Stimulated activated CD8-positive, alpha-beta memory T cell treated with anti-CD3 and anti-CD28 coated beads, Interleukin-15, amount 100 ng/mL, for 48 hours (primary cell): ENCODE measurements around the gene CCRL2.
"Not testable (repeated sequence)": the region's sequence is repeated elsewhere in the genome, so short reads cannot be mapped to it uniquely, and the experiment has no call there.

Experiments used
- DNase-seq, 2 donors: peaks; one replicate each; pipeline ENCODE4 v3.0.0-alpha.2; 2020; ENCODE audit warnings: low read depth in 2 of 2

Gene CCRL2

DNA sequence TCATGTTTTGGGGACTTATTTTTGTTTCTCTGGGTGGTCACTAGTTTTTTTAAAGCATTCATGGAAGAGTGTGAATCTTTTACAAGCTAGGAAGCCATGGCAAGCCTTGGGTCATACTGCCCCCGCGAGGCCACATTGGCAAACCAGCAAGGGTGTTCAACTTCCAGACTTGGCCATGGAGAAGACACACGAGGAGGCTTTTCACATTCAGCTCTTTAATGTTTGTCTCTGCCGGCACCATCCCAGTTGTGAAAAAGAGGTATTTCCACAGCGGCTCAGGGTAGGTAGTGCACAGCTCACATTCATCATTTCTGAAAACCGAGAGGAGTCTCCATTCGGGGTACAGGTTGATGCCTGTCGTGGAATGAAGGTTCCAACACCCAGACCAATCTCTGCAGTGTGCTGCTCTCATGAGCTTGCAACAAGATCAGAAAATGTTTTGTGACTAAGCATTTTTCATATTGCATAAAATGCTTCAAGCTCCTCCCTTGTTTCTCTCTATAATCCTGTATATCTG lies 28.6 kb upstream of the CCRL2 start:
- DNase-seq, result peak; percentile 34 to 39

DNA sequence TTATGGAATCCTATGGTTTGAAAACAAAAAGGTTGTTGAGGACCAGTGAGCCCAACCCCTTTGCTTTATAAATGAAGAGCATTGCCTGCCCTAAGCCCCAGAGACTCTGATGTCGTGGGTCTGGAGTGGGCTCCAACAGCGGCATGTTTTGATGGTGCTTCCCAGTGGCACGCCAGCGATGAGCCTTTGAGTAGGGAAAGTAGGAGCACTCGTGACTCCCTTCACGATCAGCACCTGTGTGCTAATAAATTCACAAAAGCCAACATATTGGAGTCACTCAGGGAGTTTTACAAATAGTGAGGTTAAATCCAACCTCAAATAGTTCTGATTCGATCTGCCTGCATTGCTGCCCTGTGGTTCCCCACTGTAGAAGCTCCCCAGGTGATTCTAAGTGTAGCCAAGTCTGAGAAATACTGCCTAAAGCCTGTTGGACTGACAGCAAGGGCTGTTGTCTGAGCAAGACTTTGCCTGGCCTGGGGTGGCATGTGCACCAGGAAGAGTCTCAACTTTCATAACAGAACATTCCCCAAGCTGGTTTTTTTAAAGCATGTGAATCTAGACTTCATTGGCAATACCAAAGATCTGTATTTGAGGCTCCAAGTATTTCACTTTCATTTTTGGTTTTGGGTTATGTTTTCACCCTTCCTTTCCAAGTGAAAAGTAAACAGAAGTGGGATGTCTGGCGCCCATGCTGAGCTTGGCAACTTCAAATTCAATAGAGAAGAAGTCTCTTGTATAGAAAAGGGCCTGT lies 26.4 kb upstream of the CCRL2 start:
- no peak for DNase-seq

DNA sequence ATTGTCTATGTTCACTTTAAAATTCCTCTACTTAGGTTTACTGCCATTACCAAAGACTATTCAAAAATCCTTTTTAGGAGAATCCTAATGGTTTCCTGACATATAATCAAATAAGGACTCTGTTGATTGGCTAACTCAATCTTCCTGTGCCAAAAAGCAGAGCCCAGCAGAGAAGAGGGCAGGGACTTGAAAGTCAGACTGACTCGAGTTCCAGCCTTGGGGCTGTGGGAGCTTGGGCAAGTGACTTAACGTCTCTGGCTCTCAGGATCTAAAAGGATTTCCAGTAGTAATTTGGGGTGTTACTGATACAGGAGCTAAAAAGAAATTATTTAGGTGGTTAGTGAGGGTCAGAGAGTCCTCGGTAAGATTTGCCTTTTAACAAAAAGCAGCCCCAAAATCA lies 25.4 kb upstream of the CCRL2 start:
- no peak for DNase-seq

DNA sequence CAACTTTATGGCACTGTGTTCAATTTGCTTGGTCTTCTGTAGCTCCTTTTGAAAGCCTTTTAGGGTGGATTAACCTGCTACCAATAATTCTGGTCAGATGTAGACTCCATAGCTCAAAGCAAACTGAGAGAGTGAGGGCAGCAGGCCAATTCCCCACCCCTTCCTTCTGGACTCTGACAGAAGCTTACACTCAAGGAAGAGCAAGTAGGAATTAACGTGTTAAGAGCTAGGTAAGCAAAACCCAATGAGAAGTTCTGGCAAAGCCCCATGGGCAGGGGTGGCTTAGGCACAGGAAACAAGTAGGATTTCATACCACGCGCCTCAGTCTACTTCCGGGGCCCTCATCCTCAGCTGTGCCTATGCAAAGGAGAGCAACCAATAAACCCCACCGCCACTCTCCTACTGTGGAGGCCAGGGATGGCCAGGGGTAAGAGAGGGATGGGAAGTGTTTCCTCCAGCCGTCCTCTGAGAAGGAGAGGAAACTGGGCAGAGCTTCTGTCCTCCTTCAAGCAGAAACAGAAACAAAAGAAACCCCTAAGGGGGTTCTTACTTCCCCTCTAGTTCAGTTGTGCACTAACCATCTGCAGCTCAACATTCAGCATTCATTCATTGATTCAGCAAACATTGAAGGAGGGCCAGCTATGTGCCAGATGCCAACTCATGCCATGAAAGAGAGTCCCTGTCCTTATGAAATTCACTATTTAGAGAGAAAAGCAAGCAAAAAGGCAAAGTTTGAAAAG lies 23.7 kb upstream of the CCRL2 start:
- no peak for DNase-seq

DNA sequence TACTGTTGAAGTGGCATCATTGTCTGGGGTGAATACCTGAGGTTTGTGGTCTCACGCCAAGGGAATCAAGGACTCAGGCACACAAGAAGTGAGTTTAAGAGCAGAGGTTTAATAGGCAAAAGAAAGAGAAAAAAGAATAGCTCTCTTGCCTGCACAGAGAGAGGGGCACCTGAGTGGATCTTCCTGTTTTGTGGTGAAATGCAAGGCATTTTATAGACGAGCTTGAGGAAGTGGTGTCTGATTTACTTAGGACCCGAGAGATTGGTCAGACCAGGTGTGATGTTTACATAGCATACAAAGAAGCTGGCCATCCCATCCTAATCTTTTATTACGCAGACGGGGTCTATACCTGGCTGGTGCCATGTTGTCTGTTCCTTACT lies 23.1 kb upstream of the CCRL2 start:
- no peak for DNase-seq

DNA sequence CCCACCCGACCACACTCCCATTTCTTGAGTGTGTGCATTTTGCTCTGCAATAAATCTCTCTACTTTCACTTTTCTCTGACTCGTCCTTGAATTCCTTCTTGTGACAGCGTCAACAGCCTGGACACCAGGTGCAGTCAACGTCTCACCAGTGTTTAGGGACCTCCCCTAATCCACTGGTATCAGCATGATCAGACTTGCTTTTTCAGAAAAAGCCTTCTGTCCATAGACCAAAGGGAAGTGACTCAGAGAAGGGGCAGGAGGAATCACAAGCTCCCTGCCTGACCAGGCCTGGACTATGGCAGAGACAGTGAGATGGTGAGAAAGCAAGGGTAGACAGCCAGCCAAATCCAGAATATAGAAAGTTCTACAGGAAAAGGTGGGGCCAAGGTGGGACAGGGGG lies 20.9 kb upstream of the CCRL2 start:
- DNase-seq, result no peak

DNA sequence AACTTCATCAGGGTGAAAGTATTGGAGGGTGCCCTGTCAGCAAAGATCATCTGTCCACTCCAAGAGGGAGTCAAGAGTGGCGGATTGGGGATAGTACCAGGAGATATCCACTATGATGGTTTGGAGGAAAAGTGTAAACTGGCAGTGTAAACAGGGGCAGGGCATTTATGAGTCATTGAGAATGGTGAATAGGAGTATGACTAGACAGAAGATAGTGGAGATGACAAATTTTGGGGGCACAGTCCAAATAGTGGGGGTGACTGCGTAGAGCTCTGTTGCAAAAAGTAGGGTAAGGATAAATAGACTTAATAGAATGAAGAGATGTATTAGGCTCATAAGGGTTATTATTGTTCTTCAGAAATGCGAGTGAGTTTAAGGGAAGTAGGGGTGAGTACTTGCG lies 18.2 kb upstream of the CCRL2 start:
- DNase-seq, result not testable (repeated sequence)

DNA sequence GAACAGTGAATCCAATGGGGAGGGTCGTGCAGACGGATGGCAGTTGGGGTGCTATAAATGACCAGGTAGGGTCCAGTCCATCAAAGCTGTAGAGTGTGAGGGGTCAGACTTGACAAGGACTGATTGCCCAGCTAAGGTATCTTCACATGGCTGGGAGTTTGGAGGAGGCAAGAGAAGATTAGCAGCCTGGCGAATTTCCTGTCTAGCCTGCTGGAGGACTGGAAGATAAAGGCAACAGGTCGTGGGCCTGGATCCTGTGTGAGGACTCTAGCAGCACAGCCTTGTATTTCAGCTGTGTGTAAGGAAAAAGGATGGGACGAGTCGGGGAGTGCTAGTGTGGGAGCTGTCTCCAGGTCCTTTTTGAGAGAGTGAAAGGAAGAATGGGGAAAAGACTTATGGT lies 17.8 kb upstream of the CCRL2 start:
- no peak for DNase-seq

DNA sequence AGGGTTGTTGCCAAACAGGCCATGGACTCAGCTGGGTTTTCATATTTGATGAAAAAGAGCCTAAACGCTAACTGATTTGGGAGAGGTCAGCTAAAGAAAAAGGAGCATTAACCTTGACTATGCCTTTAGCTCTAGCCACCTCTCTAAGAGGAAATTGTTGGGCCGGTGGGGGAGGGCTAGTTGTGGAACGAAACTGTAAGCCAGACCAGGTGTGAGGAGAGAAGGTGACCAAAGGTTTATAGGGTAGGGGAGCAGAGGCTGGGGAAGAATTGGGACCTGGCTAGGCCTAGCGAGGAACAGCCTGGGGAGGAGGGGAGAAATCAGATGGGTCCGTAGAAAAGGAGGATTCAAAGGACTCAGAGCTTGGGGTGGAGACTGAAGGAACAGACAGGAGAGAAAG lies 15.5 kb upstream of the CCRL2 start:
- not testable (repeated sequence) for DNase-seq

DNA sequence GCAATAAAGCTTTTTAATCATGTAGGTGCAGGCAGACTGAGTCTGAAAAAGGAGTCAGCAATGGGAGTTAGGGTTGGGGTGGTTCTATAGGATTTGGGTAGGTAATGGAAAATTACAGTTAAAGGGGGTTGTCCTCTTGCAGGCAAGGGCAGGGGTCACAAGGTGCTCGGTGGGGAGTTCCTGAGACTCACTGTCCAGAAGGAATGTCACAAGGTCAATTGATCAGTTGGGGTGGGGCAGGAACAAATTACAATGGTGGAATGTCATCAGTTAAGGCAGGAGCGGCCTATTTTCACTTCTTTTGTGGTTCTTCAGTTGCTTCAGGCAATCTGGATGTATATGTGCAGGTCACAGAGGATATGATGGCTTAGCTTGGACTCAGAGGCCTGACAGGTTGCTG lies 14.0 kb upstream of the CCRL2 start:
- no peak for DNase-seq

DNA sequence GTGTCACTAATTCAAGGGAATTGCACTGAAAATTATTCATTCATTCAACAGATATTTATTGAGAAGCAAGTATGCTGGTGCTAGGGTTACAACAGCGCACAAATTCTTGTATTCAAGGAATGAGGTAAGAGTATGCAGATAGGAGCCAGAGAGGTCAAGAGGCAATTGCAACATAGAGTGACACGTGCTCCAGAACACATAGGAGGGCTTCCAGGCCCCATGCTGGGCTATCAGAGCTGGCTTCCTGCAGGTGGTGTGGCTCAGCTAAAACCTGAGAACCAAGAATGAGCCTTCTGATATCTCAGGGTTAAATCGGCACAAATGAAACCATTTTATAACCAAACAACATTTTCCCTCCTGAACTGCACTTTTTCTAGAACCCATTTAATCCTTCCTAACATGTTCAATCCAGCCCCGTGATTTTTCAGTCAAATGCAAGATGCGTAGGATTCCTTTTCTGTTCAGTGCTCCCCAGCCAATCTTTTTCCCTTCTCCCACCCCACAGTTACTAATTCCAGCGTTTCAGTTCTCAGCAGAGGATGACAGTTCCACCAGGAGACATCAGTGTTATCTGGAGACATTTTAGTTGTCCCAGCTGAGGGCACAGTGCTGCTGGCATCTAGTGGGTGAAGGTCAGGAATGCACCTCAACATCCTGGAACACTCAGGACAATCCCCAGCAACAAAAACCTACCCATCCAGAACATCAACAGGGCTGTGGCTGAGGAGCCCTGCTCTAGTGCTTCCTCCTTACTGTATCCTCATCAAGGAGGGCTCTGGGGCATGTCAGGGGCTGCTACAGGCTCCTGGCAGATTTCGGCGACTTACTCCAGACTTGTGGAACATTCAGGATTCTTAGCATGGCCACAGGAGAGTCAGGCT lies 13.3 kb upstream of the CCRL2 start:
- no peak for DNase-seq

DNA sequence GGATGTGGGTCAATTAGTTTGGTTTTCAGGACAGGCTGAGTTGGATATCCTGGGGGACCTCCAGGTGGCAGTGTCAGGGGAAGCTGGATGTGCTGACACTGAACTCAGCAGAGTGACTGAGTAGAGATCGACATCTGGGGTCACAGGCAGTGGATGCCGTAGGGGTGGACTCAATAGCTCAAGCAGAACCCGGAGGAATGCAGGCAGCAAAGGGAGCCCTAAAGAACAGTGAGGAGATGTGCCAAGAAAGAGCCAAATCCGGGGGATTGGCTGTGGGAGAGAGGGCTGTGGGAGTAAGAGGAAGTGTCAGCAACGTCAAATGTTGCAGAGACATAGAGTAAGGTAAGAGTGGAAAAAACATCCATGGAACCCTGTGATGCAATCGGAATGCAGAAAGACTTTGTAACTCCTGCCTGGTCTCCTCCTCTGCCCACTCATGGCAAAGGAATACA lies 11.8 kb upstream of the CCRL2 start:
- no peak for DNase-seq

DNA sequence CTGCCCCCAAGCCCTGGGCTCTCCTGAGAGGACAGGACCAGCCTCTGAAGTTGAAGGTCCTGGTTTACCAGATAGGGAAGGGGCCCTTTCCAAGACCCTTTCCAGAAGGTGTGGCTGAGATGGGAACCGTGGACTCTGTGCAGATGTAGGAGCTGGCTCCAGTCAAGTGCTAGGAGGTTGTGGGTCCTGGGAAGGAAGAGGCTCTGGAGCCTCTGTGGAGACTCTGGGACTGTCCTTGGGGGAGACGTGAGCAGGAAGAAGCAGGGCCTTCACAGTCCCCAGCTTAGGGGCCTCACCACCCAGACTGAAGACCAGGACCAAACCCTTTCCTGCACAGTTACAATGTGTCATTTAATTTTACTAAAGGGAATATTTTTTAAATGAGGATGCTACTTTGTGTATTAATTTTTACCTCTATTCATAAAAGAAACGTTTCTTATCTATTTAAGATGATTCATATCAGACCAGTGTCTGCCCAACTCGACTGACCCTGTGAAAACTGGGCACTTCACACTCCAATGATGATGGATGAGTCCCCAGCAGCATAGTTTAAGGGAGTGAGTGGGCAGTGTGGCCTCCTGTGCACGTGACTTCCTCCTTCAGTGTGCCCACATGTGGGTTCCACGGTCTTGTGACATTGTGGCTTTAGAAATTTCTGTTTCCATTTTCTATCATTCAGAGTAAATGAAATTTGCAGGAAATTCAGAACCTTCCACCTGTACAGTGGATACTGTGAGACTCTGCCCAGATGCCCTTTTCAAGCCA lies 11.1 kb upstream of the CCRL2 start:
- DNase-seq, result no peak

DNA sequence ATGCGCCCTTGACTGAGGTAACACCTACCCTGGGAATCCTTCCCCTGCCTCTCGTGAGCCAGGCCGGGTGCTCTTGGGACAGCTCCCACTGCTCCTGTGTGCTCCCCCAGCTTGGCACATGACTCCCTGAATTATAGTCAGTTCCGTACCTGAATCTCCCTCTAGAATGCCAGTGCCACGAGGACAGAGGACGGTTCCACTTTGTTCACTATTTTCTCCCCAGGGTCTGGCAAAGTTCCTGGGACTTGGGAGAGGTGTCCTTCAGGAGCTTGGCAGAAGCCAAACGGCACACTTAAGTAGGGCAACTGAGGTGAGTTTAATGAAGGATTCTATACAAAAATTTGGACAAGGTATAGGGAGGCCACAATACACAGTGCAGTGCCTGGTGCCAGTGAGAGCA lies 9.9 kb upstream of the CCRL2 start:
- no peak for DNase-seq

DNA sequence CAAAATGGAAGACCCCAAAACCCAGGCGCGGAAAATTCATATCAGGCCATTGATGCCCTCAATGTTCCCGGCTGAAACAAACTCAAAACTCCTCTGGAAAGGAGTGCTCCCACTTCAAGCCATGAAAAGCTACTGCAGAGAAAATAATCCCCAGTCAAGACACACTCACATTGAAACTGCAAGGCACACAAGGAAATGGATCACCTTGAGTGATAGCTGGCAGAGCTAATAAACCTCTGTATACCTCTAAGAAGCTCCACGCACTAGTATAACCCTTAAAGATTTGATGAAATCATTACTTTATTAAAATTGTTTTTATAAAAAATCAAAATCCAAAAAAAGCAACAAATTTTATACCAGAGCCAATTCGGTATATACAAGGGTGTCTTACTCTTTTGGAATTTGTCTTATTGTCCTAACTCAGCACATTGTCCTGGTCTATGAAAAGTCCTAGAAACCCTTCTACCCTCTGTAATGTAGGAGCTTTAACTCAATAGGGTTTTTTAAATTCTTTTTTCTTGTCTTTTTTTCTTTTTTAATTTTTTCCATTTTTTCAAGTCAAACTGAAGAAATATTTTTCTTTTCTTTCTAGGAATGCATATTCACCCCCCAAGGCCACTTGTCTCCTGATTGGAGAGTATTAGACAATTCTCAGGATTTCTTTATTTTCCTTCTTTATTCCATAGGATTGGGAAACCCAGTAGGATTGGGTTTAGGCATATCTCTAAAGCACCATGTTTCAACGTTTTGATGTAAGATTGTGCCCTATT lies 8.7 kb upstream of the CCRL2 start:
- DNase-seq, result no peak

DNA sequence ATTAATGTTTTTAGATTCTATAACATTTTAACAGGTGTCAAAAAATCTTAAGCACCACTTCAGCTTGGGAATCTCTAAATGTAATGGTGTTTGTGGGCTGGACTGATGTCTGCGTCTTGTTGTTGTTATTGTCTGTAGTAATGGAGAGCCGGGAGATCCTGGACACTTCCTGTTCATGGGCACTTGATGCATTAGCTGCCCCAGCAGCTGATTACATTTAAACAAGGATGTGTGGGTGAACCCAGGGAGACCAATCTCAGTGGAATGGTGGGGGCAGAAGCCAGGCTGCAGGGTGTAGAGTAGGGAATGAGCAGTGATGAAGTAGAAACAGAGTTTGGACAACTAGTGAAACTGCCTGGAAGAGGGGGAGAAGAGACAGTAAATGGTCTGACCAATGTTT lies 8.0 kb upstream of the CCRL2 start:
- no peak for DNase-seq

DNA sequence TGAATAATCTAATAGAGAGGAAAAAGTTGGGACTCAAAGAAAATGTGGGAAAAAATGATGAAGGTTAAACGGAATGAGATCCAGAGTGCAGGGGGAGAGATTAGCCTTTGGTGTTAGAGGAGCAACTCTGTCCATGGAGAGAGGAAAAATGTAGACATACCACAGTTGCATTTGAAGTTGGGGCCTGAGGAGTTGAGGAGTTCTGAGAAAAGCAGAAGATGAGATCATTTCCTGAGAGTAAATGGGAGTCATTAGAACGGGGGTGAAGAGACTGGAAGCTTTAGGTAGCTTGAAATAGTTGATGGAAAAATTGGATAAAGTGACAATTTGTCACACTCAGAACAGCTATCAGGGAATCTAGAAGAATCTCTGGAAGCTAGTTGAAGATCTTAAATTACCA lies 7.5 kb upstream of the CCRL2 start:
- no peak for DNase-seq

DNA sequence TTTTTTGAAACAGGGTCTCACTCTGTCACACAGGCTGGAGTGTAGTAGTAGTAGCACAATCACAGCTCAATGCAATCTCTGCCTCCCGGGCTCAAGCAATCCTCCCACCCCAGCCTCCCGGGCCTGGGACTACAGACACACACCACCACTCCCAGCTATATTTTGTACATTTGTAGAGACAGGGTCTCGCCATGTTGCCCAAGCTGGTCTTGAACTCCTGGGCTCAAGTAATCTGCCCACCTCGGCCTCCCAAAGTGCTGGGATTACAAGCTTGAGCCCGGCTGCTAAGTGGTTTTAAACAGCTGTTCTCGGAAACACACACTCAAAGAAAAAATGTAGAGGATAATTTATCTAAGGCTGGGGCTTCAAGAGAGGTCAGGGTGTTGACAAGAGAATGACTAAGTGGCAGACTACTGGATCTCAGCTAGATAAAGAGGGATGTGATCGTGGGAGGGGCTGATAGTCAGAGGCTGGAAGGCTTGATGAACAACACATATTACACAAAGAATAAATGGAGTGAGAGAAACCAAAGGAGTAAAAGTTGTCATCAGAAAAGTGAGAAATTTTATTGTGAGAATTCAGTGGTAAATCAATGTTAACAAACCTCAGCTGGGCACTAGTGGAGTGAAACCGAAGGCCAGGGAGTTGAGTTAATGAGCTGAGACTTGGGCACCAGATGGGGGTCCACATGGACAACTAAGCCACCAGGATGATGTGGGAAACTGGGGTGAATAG lies 6.9 kb upstream of the CCRL2 start:
- DNase-seq, result no peak

DNA sequence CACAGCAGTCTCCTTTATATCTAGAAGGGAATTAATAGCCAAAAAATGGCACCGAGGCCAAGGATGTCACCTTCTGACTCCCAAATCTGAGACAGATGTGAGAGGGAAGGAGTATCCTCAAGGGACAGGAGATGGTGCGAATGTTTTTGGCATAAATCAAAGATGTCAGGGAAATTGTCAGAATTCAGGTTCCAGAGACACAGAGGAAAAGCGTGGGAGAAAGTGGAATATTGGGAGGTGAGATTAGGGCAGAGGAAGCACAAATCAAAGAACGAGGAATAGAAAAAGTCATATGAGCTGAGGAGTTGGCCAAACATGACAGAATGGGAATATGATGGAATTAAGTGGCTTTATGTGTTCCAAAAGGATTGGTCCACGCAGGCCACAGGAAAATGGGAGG lies 6.2 kb upstream of the CCRL2 start:
- DNase-seq, result no peak

DNA sequence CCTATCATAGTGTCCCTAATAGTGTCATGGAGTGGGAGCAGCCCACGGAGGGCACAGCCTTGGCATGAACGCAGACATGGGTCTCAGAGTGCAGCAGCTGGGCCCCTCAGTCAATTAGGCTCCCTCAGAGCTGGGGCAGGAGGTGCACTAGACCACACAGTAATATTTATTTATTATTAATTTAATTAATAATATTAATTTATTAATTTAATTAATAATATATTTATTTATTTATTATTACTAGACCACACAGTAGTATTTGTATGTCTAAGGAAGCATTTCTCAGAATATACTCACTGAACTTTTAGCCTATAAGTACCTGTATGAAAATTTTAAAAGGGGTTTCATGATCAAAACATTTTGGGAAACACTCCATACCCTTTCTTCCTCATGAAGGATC lies 5.5 kb upstream of the CCRL2 start:
- no peak for DNase-seq
